Liver (tissue), 9 donors: ENCODE results near the gene LRRFIP1. TPM values are rescaled to one million over a fixed set of nuclear protein-coding genes. Genes with fewer than 3 reads are reported as not detected.

ENCODE experiments used
- DNase-seq: peaks from one replicate; pipeline ENCODE4 v3.0.0-alpha.2; 2017; ENCODE audit warnings: low spot score
- H3K27ac ChIP-seq, 2 donors: one replicate each; pipeline ENCODE4 v1.7.0; 2013; ENCODE audit warnings: inconsistent platforms in 2 of 2, low read length in 2 of 2, control low read depth in 1 of 2, low read depth in 1 of 2, mild to moderate bottlenecking in 1 of 2
- H3K27me3 ChIP-seq, 4 donors: one replicate each; pipeline versions ENCODE4 v1.6.1 to v1.7.0; 2013; ENCODE audit warnings: low read length in 3 of 4, inconsistent platforms in 1 of 4, mild to moderate bottlenecking in 1 of 4, moderate library complexity in 1 of 4; ENCODE audit not compliant: control insufficient read depth in 4 of 4, insufficient read depth in 4 of 4
- H3K36me3 ChIP-seq, 4 donors: one replicate each; pipeline versions ENCODE4 v1.6.1 to v1.7.0; 2013; ENCODE audit warnings: low read length in 3 of 4, mild to moderate bottlenecking in 3 of 4, low read depth in 1 of 4, moderate library complexity in 1 of 4; ENCODE audit not compliant: control insufficient read depth in 4 of 4, insufficient read depth in 3 of 4
- H3K4me1 ChIP-seq, 4 donors: one replicate each; pipeline versions ENCODE4 v1.6.1 to v1.7.0; 2013; ENCODE audit warnings: low read length in 3 of 4, mild to moderate bottlenecking in 3 of 4, moderate library complexity in 1 of 4; ENCODE audit not compliant: control insufficient read depth in 4 of 4, insufficient read depth in 4 of 4
- H3K4me3 ChIP-seq, 3 donors: one replicate each; pipeline versions ENCODE4 v1.6.1 to v1.7.0; 2013; ENCODE audit warnings: low read length in 3 of 3, control low read depth in 1 of 3, low read depth in 1 of 3, mild to moderate bottlenecking in 1 of 3
- H3K9ac ChIP-seq, 2 donors: one replicate each; pipeline ENCODE4 v1.7.0; 2013; ENCODE audit warnings: low read length in 2 of 2, mild to moderate bottlenecking in 2 of 2, moderate library complexity in 2 of 2, control low read depth in 1 of 2, low read depth in 1 of 2
- H3K9me3 ChIP-seq, 4 donors: one replicate each; pipeline versions ENCODE4 v1.6.1 to v1.7.0; 2013; ENCODE audit warnings: low read length in 3 of 4; ENCODE audit not compliant: control insufficient read depth in 4 of 4
- EGR1 ChIP-seq, 2 donors: IDR thresholded peaks; 2 replicates each; pipeline ENCODE4 v1.6.1; 2016 to 2018; ENCODE audit warnings: antibody characterized with exemption in 2 of 2, low read depth in 2 of 2
- FOXA1 ChIP-seq: IDR thresholded peaks from 2 replicates; pipeline ENCODE4 v1.6.1; 2016; ENCODE audit warnings: antibody characterized with exemption
- FOXA2 ChIP-seq: IDR thresholded peaks from 2 replicates; pipeline ENCODE4 v1.6.1; 2016; ENCODE audit warnings: antibody characterized with exemption
- GABPA ChIP-seq, 2 donors: IDR thresholded peaks in 1 of 2; conservative IDR thresholded peaks in 1 of 2; 2 replicates each; pipeline ENCODE4 v1.6.1; 2016; ENCODE audit warnings: antibody characterized with exemption in 2 of 2, mild to moderate bottlenecking in 1 of 2, moderate library complexity in 1 of 2
- HNF4A ChIP-seq, 2 donors: conservative IDR thresholded peaks; 2 replicates each; pipeline ENCODE4 v1.6.1; 2016; ENCODE audit warnings: antibody characterized with exemption in 2 of 2, mild to moderate bottlenecking in 2 of 2
- HNF4G ChIP-seq: IDR thresholded peaks from 2 replicates; pipeline ENCODE4 v1.6.1; 2016; ENCODE audit warnings: antibody characterized with exemption
- NR2F2 ChIP-seq: IDR thresholded peaks from 2 replicates; pipeline ENCODE4 v1.6.1; 2016; ENCODE audit warnings: antibody characterized with exemption
- RXRA ChIP-seq, 2 donors: IDR thresholded peaks; 2 replicates each; pipeline ENCODE4 v1.6.1; 2017 to 2018; ENCODE audit warnings: antibody characterized with exemption in 2 of 2, mild to moderate bottlenecking in 1 of 2
- SP1 ChIP-seq: IDR thresholded peaks from 2 replicates; pipeline ENCODE4 v1.6.1; 2018; ENCODE audit warnings: antibody characterized with exemption, mild to moderate bottlenecking
- TAF1 ChIP-seq: conservative IDR thresholded peaks from 2 replicates; pipeline ENCODE4 v1.6.1; 2016; ENCODE audit warnings: antibody characterized with exemption, mild to moderate bottlenecking
- YY1 ChIP-seq: IDR thresholded peaks from 2 replicates; pipeline ENCODE4 v1.6.1; 2016; ENCODE audit warnings: antibody characterized with exemption, mild to moderate bottlenecking
- WGBS: extraction: QIAGEN DNeasy Blood & Tissue Kit; methylation state at CpG from one replicate; pipeline ENCODE4 v1.1.7; 2013; 5-methylcytosine and 5-hydroxymethylcytosine counted together
- polyA plus RNA-seq, 2 donors: library from polyadenylated mRNA; stranded (reverse) in 1 of 2; unstranded in 1 of 2; fragments of 200-250 nt in 1 of 2; fragments of >200 nt in 1 of 2; fragmentation: Nextera tagmentation in 1 of 2; extraction: Ambion mirVana in 1 of 2; gene quantifications; one replicate each; pipeline versions ENCODE4 v1.2.1 to v1.2.3, GENCODE V29; 2013 to 2015
- total RNA-seq, 2 donors: library from RNA; depleted of rRNA; stranded (reverse); fragments of >200 nt; gene quantifications; one replicate each; pipeline ENCODE4 v1.2.3, GENCODE V29; 2014
- TF ChIP-seq, protein P1 (sequence below): IDR thresholded peaks from 2 replicates; pipeline ENCODE4 v1.6.1; 2016; ENCODE audit warnings: antibody characterized with exemption
- TF ChIP-seq, protein P2 (sequence below): IDR thresholded peaks from 2 replicates; pipeline ENCODE4 v1.6.1; 2016; ENCODE audit warnings: antibody characterized with exemption, mild to moderate bottlenecking
- TF ChIP-seq, protein P3 (sequence below): fragments of 150-350 bp; IDR thresholded peaks from 2 replicates; pipeline ENCODE4 v1.5.1; 2017; ENCODE audit warnings: improper control_type of control experiment, low read depth, low read length; ENCODE audit not compliant: missing input control
- TF ChIP-seq, protein P4 (sequence below): IDR thresholded peaks from 2 replicates; pipeline ENCODE4 v1.6.1; 2016; ENCODE audit warnings: antibody characterized with exemption
- TF ChIP-seq, protein P5 (sequence below): IDR thresholded peaks from 2 replicates; pipeline ENCODE4 v1.6.1; 2016; ENCODE audit warnings: antibody characterized with exemption
- donor health status: healthy.
- donor health status: healthy.
- donor health status: healthy.
- donor health status: healthy.
- donor health status: healthy.

The LRRFIP1 gene
- total and polyA plus RNA-seq, 4 donors: 13.3 to 56.1 (median 39.1) TPM

DNA sequence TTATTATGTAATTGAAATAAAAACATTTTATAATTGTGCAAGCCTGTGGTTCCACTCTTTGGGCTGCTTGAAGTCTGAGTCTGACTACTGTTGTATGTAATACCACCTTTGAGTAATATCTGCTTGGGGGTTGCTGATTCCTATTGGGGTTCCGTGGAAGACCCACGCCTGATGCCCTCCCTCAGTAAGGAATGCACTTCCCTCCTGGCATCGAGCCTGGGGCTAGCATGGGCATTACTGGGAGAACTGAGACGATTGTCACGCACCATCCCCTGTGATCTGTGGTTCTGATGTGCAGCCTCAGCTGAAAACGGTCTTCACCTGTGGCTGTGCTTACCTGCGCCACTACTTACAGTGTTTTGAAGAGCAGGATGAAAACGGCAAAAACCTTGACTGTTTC is 138.5 kb downstream of the LRRFIP1 start (continued):
- TF ChIP-seq, protein P1, sequence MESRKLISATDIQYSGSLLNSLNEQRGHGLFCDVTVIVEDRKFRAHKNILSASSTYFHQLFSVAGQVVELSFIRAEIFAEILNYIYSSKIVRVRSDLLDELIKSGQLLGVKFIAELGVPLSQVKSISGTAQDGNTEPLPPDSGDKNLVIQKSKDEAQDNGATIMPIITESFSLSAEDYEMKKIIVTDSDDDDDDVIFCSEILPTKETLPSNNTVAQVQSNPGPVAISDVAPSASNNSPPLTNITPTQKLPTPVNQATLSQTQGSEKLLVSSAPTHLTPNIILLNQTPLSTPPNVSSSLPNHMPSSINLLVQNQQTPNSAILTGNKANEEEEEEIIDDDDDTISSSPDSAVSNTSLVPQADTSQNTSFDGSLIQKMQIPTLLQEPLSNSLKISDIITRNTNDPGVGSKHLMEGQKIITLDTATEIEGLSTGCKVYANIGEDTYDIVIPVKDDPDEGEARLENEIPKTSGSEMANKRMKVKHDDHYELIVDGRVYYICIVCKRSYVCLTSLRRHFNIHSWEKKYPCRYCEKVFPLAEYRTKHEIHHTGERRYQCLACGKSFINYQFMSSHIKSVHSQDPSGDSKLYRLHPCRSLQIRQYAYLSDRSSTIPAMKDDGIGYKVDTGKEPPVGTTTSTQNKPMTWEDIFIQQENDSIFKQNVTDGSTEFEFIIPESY: no peak
- no peak for TF ChIP-seq HNF4G

DNA sequence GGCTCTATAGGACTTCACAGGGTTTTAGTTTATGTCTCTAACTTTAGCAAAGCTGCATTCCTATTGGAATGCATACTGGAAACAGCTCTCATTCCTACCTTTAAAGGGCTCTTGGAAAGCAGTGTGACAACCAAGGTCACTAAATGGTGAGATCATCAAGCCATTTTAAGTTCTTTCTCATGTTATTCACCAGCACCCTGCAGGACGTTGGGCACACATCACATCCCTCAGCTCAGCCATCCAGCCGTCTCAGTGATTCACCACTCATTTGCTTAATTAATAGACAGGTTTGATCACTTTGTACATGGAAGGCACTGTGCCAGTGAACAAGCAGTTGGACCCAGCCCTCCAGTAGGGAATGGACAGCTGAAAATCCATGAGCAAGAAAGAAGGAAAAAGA is 139.0 kb downstream of the LRRFIP1 start:
- Histone ChIP-seq H3K9ac (no peak overlapping the region), H3K36me3 (peaks cover 0 to 22% (median 13%) of the 10 kb centered on the region in 4 donors), H3K27ac (no peak overlapping the region), H3K4me1 (no peaks in the 10 kb centered on the region), H3K27me3 (no peaks in the 10 kb centered on the region), H3K9me3 (no peaks in the 10 kb centered on the region), H3K4me3 (no peak overlapping the region)
- no peak for DNase-seq
- WGBS: 87% methylated on average over 2 of the region's 2 CpGs
- no peak for TF ChIP-seq HNF4A (conservative IDR thresholded peaks at IDR 0.05)
- TF ChIP-seq FOXA2: no peak
- TF ChIP-seq GABPA (IDR thresholded peaks at IDR 0.05 in 1 of 2, conservative IDR thresholded peaks at IDR 0.05 in 1 of 2): no peak
- TF ChIP-seq, protein P2, sequence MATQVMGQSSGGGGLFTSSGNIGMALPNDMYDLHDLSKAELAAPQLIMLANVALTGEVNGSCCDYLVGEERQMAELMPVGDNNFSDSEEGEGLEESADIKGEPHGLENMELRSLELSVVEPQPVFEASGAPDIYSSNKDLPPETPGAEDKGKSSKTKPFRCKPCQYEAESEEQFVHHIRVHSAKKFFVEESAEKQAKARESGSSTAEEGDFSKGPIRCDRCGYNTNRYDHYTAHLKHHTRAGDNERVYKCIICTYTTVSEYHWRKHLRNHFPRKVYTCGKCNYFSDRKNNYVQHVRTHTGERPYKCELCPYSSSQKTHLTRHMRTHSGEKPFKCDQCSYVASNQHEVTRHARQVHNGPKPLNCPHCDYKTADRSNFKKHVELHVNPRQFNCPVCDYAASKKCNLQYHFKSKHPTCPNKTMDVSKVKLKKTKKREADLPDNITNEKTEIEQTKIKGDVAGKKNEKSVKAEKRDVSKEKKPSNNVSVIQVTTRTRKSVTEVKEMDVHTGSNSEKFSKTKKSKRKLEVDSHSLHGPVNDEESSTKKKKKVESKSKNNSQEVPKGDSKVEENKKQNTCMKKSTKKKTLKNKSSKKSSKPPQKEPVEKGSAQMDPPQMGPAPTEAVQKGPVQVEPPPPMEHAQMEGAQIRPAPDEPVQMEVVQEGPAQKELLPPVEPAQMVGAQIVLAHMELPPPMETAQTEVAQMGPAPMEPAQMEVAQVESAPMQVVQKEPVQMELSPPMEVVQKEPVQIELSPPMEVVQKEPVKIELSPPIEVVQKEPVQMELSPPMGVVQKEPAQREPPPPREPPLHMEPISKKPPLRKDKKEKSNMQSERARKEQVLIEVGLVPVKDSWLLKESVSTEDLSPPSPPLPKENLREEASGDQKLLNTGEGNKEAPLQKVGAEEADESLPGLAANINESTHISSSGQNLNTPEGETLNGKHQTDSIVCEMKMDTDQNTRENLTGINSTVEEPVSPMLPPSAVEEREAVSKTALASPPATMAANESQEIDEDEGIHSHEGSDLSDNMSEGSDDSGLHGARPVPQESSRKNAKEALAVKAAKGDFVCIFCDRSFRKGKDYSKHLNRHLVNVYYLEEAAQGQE: no peak
- TF ChIP-seq YY1: no peak
- TF ChIP-seq NR2F2: no peak

DNA sequence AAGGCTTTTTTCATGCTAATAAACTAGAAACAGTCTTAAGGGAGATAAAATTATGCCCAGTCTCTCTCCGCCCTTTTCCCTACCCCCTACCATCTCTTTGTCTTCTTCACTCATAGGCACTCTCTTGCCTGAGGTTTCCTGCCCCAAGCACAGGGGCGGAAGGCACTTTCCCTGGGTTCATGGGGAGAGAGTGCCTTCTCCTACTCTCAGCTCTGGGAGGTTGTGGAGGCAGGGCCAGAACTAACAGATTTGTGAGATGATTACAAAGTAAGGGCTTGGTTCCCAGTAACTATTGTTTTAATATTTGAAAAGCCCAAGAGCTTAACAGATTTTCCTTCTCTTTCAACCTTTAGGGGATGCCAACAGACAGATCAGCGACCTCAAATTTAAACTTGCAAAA is 145.1 kb downstream of the LRRFIP1 start:
- no peak overlapping the region for H3K9ac ChIP-seq
- H3K27ac ChIP-seq: no peak overlapping the region
- H3K36me3 ChIP-seq: peaks cover 2 to 9% (median 8%) of the 10 kb centered on the region in 4 donors
- no peaks in the 10 kb centered on the region for H3K9me3 ChIP-seq
- no peak for TF ChIP-seq YY1
- TF ChIP-seq SP1: no peak
- no peak for TF ChIP-seq TAF1
- no peak for TF ChIP-seq NR2F2
- TF ChIP-seq EGR1 (IDR thresholded peaks at IDR 0.05; ENCODE audit: low read depth in 2 of 2): no peak
- TF ChIP-seq, protein P3, sequence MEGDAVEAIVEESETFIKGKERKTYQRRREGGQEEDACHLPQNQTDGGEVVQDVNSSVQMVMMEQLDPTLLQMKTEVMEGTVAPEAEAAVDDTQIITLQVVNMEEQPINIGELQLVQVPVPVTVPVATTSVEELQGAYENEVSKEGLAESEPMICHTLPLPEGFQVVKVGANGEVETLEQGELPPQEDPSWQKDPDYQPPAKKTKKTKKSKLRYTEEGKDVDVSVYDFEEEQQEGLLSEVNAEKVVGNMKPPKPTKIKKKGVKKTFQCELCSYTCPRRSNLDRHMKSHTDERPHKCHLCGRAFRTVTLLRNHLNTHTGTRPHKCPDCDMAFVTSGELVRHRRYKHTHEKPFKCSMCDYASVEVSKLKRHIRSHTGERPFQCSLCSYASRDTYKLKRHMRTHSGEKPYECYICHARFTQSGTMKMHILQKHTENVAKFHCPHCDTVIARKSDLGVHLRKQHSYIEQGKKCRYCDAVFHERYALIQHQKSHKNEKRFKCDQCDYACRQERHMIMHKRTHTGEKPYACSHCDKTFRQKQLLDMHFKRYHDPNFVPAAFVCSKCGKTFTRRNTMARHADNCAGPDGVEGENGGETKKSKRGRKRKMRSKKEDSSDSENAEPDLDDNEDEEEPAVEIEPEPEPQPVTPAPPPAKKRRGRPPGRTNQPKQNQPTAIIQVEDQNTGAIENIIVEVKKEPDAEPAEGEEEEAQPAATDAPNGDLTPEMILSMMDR: no peak
- no peak for TF ChIP-seq FOXA2
- TF ChIP-seq, protein P4, sequence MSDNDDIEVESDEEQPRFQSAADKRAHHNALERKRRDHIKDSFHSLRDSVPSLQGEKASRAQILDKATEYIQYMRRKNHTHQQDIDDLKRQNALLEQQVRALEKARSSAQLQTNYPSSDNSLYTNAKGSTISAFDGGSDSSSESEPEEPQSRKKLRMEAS: no peak
- no peak for TF ChIP-seq GABPA (IDR thresholded peaks at IDR 0.05 in 1 of 2, conservative IDR thresholded peaks at IDR 0.05 in 1 of 2)
- TF ChIP-seq RXRA (IDR thresholded peaks at IDR 0.05): no peak
- TF ChIP-seq FOXA1: no peak
- no peak for TF ChIP-seq HNF4A (conservative IDR thresholded peaks at IDR 0.05)
- TF ChIP-seq, protein P5, sequence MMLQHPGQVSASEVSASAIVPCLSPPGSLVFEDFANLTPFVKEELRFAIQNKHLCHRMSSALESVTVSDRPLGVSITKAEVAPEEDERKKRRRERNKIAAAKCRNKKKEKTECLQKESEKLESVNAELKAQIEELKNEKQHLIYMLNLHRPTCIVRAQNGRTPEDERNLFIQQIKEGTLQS: no peak
- TF ChIP-seq, protein P2: no peak
- peaks cover 0 to 7% (median 3%) of the 10 kb centered on the region in 4 donors for H3K4me1 ChIP-seq
- no peak overlapping the region for H3K4me3 ChIP-seq
- no peaks in the 10 kb centered on the region for H3K27me3 ChIP-seq
- DNase-seq: no peak
- 84% methylated on average over 3 of the region's 3 CpGs for WGBS
